Measurements from ENCODE around the gene NUPR1. TPM values are rescaled to one million over a fixed set of nuclear protein-coding genes. Genes with fewer than 3 reads are reported as not detected.

Gene NUPR1
- total RNA-seq, 1 experiment from 2014 or later = 2.2 TPM

DNA sequence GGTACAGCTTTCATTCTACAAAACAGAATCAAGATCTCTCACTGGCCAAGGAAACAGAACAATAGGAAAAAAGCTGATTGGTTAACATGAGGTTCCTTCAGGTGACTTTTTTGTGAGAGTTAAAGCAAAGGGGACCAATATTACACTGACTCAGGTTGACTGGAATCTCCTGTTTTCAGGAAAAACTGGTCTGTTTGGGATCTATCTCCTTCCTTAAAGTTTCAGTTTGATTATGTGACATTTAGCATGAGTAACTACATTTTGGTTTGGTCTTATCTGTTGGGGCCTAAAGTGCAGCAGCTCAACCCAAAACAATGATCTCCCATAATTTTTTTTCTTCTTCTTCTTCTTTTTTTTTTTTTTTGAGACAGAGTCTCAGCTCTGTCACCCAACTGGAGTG lies 9.7 kb downstream of the NUPR1 start (continued):
- TF ChIP-seq ZBTB33 (IDR thresholded peaks at IDR 0.05; ENCODE audit: extremely low read depth, insufficient replicate concordance, low read length) = no peak
- no peak for TF ChIP-seq ZFX (IDR thresholded peaks at IDR 0.05)
- no peak for TF ChIP-seq TCF7L2 (IDR thresholded peaks at IDR 0.05; ENCODE audit: borderline replicate concordance, extremely low read depth, insufficient read depth, insufficient read length)
- TF ChIP-seq ATF3 (IDR thresholded peaks at IDR 0.05) = no peak
- TF ChIP-seq ZNF274 (IDR thresholded peaks at IDR 0.05; ENCODE audit: low read depth, low read length) = no peak

GRCh38 chr16:28528463-28528867 lies 10.3 kb downstream of the NUPR1 start:
- H3K4me3 ChIP-seq (replicated peaks in 1 of 2; ENCODE audit: low read depth in 1 of 2, low read length in 2 of 2) = no peak overlapping the region
- POLR2A ChIA-PET = no interaction called here
- no peak for DNase-seq (ENCODE audit: low read depth, low spot score)
- no peaks in the 10 kb centered on the region for H3K36me3 ChIP-seq (ENCODE audit: control insufficient read depth in 1 of 2, insufficient read depth in 2 of 2, low read length in 2 of 2)
- no peaks in the 10 kb centered on the region for H3K9me2 ChIP-seq (ENCODE audit: insufficient read depth)
- no TSS peak for BruUV-seq (replicated peaks)
- H3K27me3 ChIP-seq (ENCODE audit: insufficient read depth, low read length) = no peaks in the 10 kb centered on the region
- H2AFZ ChIP-seq (ENCODE audit: low read depth, low read length, poor library complexity, severe bottlenecking) = no peak overlapping the region
- CTCF ChIA-PET = no interaction called here
- H3K9ac ChIP-seq (ENCODE audit: low read length) = no peak overlapping the region
- no peaks in the 10 kb centered on the region for H4K20me1 ChIP-seq (ENCODE audit: insufficient read depth)
- H3K27ac ChIP-seq (ENCODE audit: low read depth, low read length) = no peak overlapping the region
- no peaks in the 10 kb centered on the region for H3K9me3 ChIP-seq (ENCODE audit: control insufficient read depth in 1 of 2, insufficient read depth in 1 of 2, low read depth in 1 of 2, low read length in 2 of 2)
- ATAC-seq = no peak
- no peak for TF ChIP-seq EZH2 (IDR thresholded peaks at IDR 0.05)
- no peak for TF ChIP-seq POLR2A (IDR thresholded peaks at IDR 0.05; ENCODE audit: borderline replicate concordance, extremely low read depth, insufficient read depth, insufficient read length)
- no peak for TF ChIP-seq ZBTB33 (IDR thresholded peaks at IDR 0.05; ENCODE audit: extremely low read depth, insufficient replicate concordance, low read length)
- TF ChIP-seq, protein P1, sequence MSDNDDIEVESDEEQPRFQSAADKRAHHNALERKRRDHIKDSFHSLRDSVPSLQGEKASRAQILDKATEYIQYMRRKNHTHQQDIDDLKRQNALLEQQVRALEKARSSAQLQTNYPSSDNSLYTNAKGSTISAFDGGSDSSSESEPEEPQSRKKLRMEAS (IDR thresholded peaks at IDR 0.05) = no peak
- no peak for TF ChIP-seq ZNF274 (IDR thresholded peaks at IDR 0.05; ENCODE audit: low read depth, low read length)
- TF ChIP-seq POLR2AphosphoS5 (IDR thresholded peaks at IDR 0.05; ENCODE audit: low read depth, low read length) = no peak
- TF ChIP-seq EZH2phosphoT487 (IDR thresholded peaks at IDR 0.05; ENCODE audit: borderline replicate concordance) = no peak
- TF ChIP-seq EGR1 (IDR thresholded peaks at IDR 0.05; ENCODE audit: low read depth) = no peak
- no peak for TF ChIP-seq SIN3A (IDR thresholded peaks at IDR 0.05; ENCODE audit: low read depth)
- no peak for TF ChIP-seq SRF (IDR thresholded peaks at IDR 0.05; ENCODE audit: low read depth)
- no peak for TF ChIP-seq CBX3 (IDR thresholded peaks at IDR 0.05; ENCODE audit: low read depth)
- TF ChIP-seq ELF1 (IDR thresholded peaks at IDR 0.05; ENCODE audit: borderline replicate concordance, low read depth) = no peak
- RAD21 ChIA-PET (ENCODE audit: low non-redundant PET in 1 of 2, low total read pairs in 2 of 2, uncharacterized antibody in 2 of 2, unreplicated experiment in 2 of 2) = no interaction called here
- H3K79me2 ChIP-seq (ENCODE audit: insufficient read depth, low read length) = no peaks in the 10 kb centered on the region
- intact Hi-C loops (cut with micrococcal nuclease) = no loop called here
- peaks cover 0 to 9% of the 10 kb centered on the region in 2 experiments; a peak in 3 of 4 replicates for H3K4me1 ChIP-seq (ENCODE audit: control insufficient read depth in 1 of 2, insufficient read depth in 2 of 2, low read length in 2 of 2)
- H3K4me2 ChIP-seq (ENCODE audit: low read length) = no peak overlapping the region

All from HCT116 (cell line).